ENCODE data around the gene ENAH.

The ENAH gene

GRCh38 chr1:225601902-225602589 is 50.9 kb downstream of the ENAH start:
- DNase-seq: no peak

- no peak for DNase-seq
These were observed 54.1 kb downstream of the ENAH start for GRCh38 chr1:225598847-225599246.

GRCh38 chr1:225597926-225598575 is 54.9 kb downstream of the ENAH start:
- no peak for DNase-seq

- DNase-seq: no peak
These were observed 56.2 kb downstream of the ENAH start for GRCh38 chr1:225596736-225597135.

GRCh38 chr1:225595974-225596551 is 56.9 kb downstream of the ENAH start:
- no peak for DNase-seq

GRCh38 chr1:225595452-225595851 is 57.5 kb downstream of the ENAH start:
- DNase-seq: no peak

- no peak for DNase-seq
These were observed 59.5 kb downstream of the ENAH start for GRCh38 chr1:225593414-225593813.

GRCh38 chr1:225592362-225593025 is 60.4 kb downstream of the ENAH start:
- no peak for DNase-seq

- no peak for DNase-seq
These were observed 65.6 kb downstream of the ENAH start for GRCh38 chr1:225587310-225587709.

GRCh38 chr1:225581186-225581585 is 71.7 kb downstream of the ENAH start:
- DNase-seq: no peak

- no peak for DNase-seq
These were observed 72.5 kb downstream of the ENAH start for GRCh38 chr1:225580238-225581099.

GRCh38 chr1:225578251-225578977 is 74.5 kb downstream of the ENAH start:
- DNase-seq: no peak

- DNase-seq: no peak
These were observed 75.7 kb downstream of the ENAH start for GRCh38 chr1:225577241-225577640.

GRCh38 chr1:225573216-225573615 is 79.7 kb downstream of the ENAH start:
- no peak for DNase-seq

- DNase-seq: no peak
These were observed 80.5 kb downstream of the ENAH start for GRCh38 chr1:225572422-225572821.

- no peak for DNase-seq
These were observed 85.1 kb downstream of the ENAH start for GRCh38 chr1:225567789-225568188.

GRCh38 chr1:225565847-225566246 is 87.1 kb downstream of the ENAH start:
- DNase-seq: no peak

GRCh38 chr1:225561675-225562074 is 91.2 kb downstream of the ENAH start:
- DNase-seq: no peak

- no peak for DNase-seq
These were observed 93.0 kb downstream of the ENAH start for GRCh38 chr1:225559902-225560301.

- DNase-seq: no peak
These were observed 93.6 kb downstream of the ENAH start for GRCh38 chr1:225559326-225559725.

- no peak for DNase-seq
These were observed 96.2 kb downstream of the ENAH start for GRCh38 chr1:225556694-225557093.

GRCh38 chr1:225555821-225556220 is 97.1 kb downstream of the ENAH start:
- no peak for DNase-seq
